MCF 10A (cell line): ENCODE measurements around the gene C1orf210. TPM values are rescaled to one million over a fixed set of nuclear protein-coding genes. Genes with fewer than 3 reads are reported as not detected.

Source experiments
- BruUV-seq: library from RNA; stranded (reverse); fragments of 400-500 nt; replicated peaks from 2 replicates; lab custom pipeline; 2021; lab: Mats Ljungman, UMichigan
- CTCF ChIA-PET: fragments of 300-600 bp; sonication (Branson Sonifier 250); formaldehyde crosslinking; extraction: SDS; loops from one replicate; lab custom pipeline; 2021; ENCODE audit warnings: antibody characterized with exemption, inconsistent platforms; lab: Yijun Ruan, JAX
- POLR2A ChIA-PET: fragments of 300-600, 350-650 bp; sonication (Branson Sonifier 250); formaldehyde crosslinking; extraction: SDS; loops from one replicate; lab custom pipeline; 2020; ENCODE audit warnings: antibody characterized with exemption, inconsistent platforms; lab: Yijun Ruan, JAX
- DNase-seq: peaks from one replicate; pipeline ENCODE4 v3.0.0-alpha.2; 2018; ENCODE audit not compliant: unreplicated experiment
- H3K27ac Mint-ChIP-seq: one replicate; pipeline ENCODE4 v1.8.0; 2022; ENCODE audit warnings: mild to moderate bottlenecking, low read depth, mixed read lengths; ENCODE audit not compliant: unreplicated experiment
- H3K27me3 Mint-ChIP-seq: one replicate; pipeline ENCODE4 v1.8.0; 2022; ENCODE audit warnings: mixed read lengths; ENCODE audit not compliant: insufficient read depth, unreplicated experiment
- H3K36me3 Mint-ChIP-seq: one replicate; pipeline ENCODE4 v1.8.0; 2022; ENCODE audit warnings: mild to moderate bottlenecking, moderate library complexity, mixed read lengths; ENCODE audit not compliant: insufficient read depth, unreplicated experiment
- H3K4me1 Mint-ChIP-seq: one replicate; pipeline ENCODE4 v1.8.0; 2022; ENCODE audit warnings: mixed read lengths; ENCODE audit not compliant: insufficient read depth, unreplicated experiment
- H3K4me3 Mint-ChIP-seq: one replicate; pipeline ENCODE4 v1.8.0; 2022; ENCODE audit warnings: mild to moderate bottlenecking, moderate library complexity, mixed read lengths; ENCODE audit not compliant: unreplicated experiment
- H3K9me3 Mint-ChIP-seq: one replicate; pipeline ENCODE4 v1.8.0; 2022; ENCODE audit warnings: mixed read lengths; ENCODE audit not compliant: unreplicated experiment
- CTCF ChIP-seq: fragments of 200-600 bp; IDR thresholded peaks from one replicate; pipeline ENCODE4 v1.8.0; 2022; ENCODE audit warnings: antibody characterized with exemption, mild to moderate bottlenecking; ENCODE audit not compliant: unreplicated experiment
- intact Hi-C: fragments of 100-400 bp; cut with micrococcal nuclease; formaldehyde crosslinking; loops from 2 replicates; pipeline ENCODE4 v1.14.1; 2022
- total RNA-seq: library from RNA; stranded (reverse); gene quantifications from 2 replicates; pipeline ENCODE4 v1.2.3, GENCODE V29; 2022

Gene C1orf210
- total RNA-seq, 1 experiment from 2014 or later: 1.6 TPM

DNA sequence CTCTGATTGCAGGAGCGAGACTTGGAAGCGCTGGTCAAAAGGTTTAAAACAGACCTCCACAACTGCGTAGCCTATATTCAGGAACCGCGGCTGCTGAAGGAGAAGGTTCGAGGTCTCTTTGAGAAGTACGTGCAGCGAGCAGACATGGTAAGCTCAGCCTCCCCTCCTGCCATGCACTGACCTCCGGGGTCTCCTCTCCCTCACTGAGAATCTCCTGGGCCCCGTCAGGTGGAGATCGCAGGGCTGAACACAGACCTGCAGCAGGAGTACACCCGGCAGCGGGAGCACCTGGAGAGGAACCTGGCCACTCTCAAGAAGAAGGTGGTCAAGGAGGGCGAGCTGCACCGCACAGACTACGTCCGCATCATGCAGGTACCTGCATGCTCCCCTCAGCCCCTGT lies 51.1 kb downstream of the C1orf210 start:
- no peak for DNase-seq
- Mint-ChIP-seq H3K4me3 (no peak overlapping the region), H3K36me3 (no peaks in the 10 kb centered on the region), H3K27ac (peak overlapping the region; percentile 5), H3K27me3 (no peaks in the 10 kb centered on the region), H3K4me1 (peaks cover 23% of the 10 kb centered on the region), H3K9me3 (no peaks in the 10 kb centered on the region)
- TF ChIP-seq CTCF: no peak
- intact Hi-C loops: loop anchor here (10.0 kb wide), 2 partner anchors 151 to 701 kb away; partner anchors contain the start of genes ARTN, MED8 and SZT2
- POLR2A ChIA-PET: interaction anchor here (0.7 to 1.2 kb wide), 2 partner anchors 43 to 114 kb away, joined by 3 read pairs; no protein-coding TSS in a partner anchor
- no TSS peak for BruUV-seq
- CTCF ChIA-PET: interaction anchor here (0.7 kb wide), 1 partner anchor 231 kb away, joined by 5 read pairs; no protein-coding TSS in a partner anchor

GRCh38 chr1:43233631-43234030 lies 51.8 kb downstream of the C1orf210 start:
- POLR2A ChIA-PET: interaction anchor here (3.9 kb wide), 1 partner anchor 156 kb away, joined by 18 read pairs; the partner anchor contains the start of genes MED8 and SZT2
- CTCF ChIA-PET: no interaction called here

DNA sequence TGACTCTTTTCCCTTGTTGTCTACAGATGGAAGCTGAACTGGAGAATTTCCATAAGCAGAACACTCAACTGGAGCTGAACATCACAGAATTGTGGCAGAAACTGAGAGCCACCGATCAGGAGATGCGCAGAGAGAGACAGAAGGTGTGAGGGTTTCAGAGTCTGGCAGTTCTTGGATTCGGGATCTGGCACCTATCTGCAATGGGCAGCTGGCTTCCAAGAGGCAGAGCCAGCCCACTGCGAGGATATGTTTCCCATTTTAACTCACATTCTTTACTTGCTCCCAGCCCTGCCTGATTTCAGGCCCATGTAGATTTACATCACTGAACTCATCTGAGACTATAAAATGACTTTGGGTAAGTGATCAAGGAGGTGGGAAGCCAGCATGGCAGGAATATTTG lies 52.9 kb downstream of the C1orf210 start:
- Mint-ChIP-seq H3K27ac (peak overlapping the region; percentile 36), H3K4me3 (peak overlapping the region; percentile 35), H3K36me3 (no peaks in the 10 kb centered on the region), H3K4me1 (peaks cover 18% of the 10 kb centered on the region), H3K9me3 (no peaks in the 10 kb centered on the region), H3K27me3 (no peaks in the 10 kb centered on the region)
- intact Hi-C loops: loop anchor here (10.0 kb wide), 2 partner anchors 152 to 702 kb away; partner anchors contain the start of genes ARTN, MED8 and SZT2
- TF ChIP-seq CTCF: no peak
- POLR2A ChIA-PET: interaction anchor here (0.7 to 3.9 kb wide), 7 partner anchors 9 to 527 kb away, joined by 3 to 18 read pairs (median 3); partner anchors contain the start of genes KDM4A, MED8 and SZT2
- BruUV-seq: no TSS peak
- CTCF ChIA-PET: interaction anchor here (0.7 to 1.0 kb wide), 3 partner anchors 156 to 181 kb away, joined by 3 to 5 read pairs (median 4); no protein-coding TSS in a partner anchor
- no peak for DNase-seq

More at GRCh38 chr1:43233631-43234030, 51.8 kb downstream of the C1orf210 start:
- DNase-seq: no peak
- H3K9me3 Mint-ChIP-seq: no peaks in the 10 kb centered on the region
- intact Hi-C loops: loop anchor here (10.0 kb wide), 2 partner anchors 151 to 701 kb away; partner anchors contain the start of genes ARTN, MED8 and SZT2
- peaks cover 23% of the 10 kb centered on the region for H3K4me1 Mint-ChIP-seq
- H3K36me3 Mint-ChIP-seq: no peaks in the 10 kb centered on the region
- no peak overlapping the region for H3K27ac Mint-ChIP-seq
- no TSS peak for BruUV-seq
- no peak for TF ChIP-seq CTCF
- no peaks in the 10 kb centered on the region for H3K27me3 Mint-ChIP-seq
- H3K4me3 Mint-ChIP-seq: no peak overlapping the region

DNA sequence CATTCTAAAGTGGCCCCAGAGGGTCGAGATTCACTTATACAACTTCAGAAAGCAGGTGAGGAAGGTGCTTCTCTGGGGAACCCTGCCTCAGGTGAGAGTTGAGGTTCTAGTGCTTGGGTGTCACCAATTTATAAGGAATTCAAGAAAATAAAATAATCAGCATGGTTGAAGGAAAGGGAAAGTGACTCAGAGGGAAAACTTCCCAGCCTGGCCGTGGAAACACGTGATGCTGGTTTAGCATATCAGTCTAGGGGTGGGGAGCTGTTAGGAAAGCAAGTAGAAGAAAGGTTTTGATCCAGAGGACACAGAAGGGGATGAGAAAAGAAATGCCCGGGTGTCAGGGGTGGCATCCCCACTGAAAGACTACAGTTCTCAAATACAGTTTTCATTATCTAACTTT lies 53.3 kb downstream of the C1orf210 start:
- no peaks in the 10 kb centered on the region for H3K27me3 Mint-ChIP-seq
- peak; percentile 64 for DNase-seq
- ChIA-PET POLR2A (interaction anchor here (0.6 to 3.9 kb wide), 10 partner anchors 9 to 527 kb away, joined by 3 to 18 read pairs (median 3); partner anchors contain the start of genes KDM4A, MED8 and SZT2), CTCF (interaction anchor here (0.7 to 2.9 kb wide), 4 partner anchors 12 to 181 kb away, joined by 3 to 10 read pairs (median 4); no protein-coding TSS in a partner anchor)
- H3K27ac Mint-ChIP-seq: peak overlapping the region; percentile 36
- intact Hi-C loops: loop anchor here (10.0 kb wide), 2 partner anchors 153 to 703 kb away; partner anchors contain the start of genes ARTN, MED8 and SZT2
- no TSS peak for BruUV-seq
- peaks cover 14% of the 10 kb centered on the region for H3K4me1 Mint-ChIP-seq
- no peaks in the 10 kb centered on the region for H3K36me3 Mint-ChIP-seq
- H3K9me3 Mint-ChIP-seq: no peaks in the 10 kb centered on the region
- TF ChIP-seq CTCF: no peak
- peak overlapping the region; percentile 35 for H3K4me3 Mint-ChIP-seq
